Daoy (cell line): ENCODE data around the gene SCN9A. TPM values are rescaled to one million over a fixed set of nuclear protein-coding genes. Genes with fewer than 3 reads are reported as not detected.
"Not testable (repeated sequence)": the region's sequence is repeated elsewhere in the genome, so short reads cannot be mapped to it uniquely, and the experiment has no call there.

ENCODE experiments used
- DNase-seq: peaks from one replicate; pipeline ENCODE4 v3.0.0-alpha.2; 2015; ENCODE audit warnings: low read depth
- total RNA-seq: library from RNA; depleted of rRNA; stranded (reverse); fragments of >200 nt; shearing (Covaris generic); gene quantifications from 2 replicates; pipeline ENCODE4 v1.2.3, GENCODE V29; 2014; rRNA removed

Gene SCN9A
- 0.29 and 0.54 TPM in 2 replicates for total RNA-seq

DNA sequence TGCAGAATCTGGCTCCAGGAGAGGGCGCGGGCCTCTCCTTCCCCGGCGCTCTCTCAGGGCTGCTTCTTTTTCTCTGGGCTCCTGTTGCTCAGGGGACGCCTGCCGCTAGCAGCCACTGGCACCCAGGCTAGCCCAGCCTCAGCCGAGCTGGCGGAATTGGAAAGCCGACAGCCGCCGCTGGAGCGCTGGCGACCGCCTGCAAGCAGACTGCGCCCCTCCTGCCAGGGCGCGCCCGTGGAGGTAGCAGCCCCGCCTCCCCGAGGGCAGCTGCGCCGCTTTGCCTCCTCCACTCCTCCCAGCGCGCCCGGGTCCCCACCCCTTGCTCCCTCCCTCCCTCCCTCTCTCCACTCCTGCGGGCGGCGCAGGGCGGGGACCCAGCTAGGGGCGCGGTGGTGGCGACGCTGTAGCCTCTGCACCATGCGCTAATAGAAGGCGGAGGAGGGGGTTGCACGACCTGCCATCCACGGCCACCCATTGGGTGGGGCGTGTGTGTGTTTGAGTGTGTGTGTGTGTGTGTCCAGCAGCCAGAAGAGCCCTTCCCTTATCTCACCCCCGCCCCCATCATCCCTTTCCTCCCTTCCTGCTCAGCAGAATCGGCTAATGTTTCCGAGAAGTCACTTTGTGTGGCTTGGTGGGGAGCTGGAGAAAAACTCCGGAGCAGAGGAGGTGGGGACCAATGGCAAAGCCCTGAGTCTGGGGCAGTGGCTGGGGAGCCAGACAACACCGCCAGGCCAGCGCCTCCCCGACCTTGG is at the start of gene SCN9A:
SCN9A (minus strand) TSS at position 209 of the 752 bp plus-strand sequence. CDS start 64,188 bp downstream, outside the sequence.
- DNase-seq: peak; percentile 77

DNA sequence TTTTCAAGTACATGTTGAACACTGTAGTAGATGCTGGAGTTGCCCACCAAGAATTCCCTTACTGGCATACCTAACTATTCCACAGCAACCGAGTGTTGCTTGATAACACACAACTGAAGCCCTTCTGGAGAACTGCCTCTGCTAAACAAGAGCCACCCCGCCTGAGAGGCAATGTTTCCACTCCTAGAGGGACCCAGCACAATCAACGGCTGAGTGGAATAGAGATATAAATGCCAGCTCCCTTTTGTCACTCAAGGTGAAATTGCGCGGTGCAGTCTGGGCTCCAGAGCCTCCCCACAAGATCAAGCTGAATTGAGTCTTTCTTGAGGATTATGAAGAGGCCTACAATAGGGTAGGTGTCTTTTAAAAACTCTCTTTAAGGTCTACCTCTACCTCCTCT is 49.1 kb upstream of the SCN9A start:
- no peak for DNase-seq

DNA sequence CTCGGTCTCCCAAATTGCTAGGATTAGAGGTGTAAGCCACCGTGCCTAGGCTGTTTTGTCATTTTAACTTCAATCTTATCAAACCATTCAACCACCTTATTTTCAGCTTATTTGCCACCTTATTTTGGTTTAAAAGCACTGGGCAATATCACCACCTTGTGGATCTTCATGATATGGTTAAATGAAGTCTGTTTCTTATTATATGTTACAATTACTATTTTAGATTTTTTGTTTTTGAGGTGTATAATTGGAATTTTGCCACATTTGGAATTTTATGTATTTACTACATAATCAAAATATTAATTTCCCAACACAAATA is 43.8 kb upstream of the SCN9A start:
- peak; percentile 20 for DNase-seq

DNA sequence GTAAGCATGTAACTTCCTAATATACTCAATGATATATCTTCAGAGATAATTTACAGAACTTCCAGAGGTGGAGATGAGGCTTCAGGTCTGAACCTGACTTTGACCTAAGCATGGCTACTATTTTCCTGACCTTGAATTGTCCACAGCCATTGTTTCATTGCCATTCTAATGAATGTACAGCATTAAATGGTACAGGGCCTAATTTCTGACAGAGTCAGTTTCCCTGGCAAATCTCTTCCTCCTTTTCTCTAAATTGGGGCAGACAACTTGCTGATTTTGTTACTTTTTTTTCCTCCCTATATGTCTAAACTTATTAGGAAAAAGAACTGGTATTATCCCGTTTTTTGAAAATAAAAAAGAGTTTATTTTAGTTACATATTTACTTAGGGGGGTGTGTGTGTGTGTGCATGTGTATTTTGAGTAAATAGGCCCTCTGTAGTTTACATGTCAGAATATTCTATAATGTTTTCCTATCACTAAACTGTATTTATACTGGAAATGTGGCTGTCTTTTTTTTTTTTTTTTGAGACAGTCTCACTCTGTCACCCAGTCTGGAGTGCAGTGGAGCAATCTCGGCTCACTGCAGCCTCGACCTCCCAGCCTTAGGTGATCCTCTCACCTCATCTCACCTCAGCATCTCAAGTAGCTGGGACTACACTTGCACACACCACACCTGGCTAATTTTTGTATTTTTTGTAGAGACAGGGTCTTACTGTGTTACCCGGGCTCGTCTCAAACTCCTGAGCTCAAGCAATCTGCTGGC is 43.3 kb upstream of the SCN9A start:
- no peak for DNase-seq

DNA sequence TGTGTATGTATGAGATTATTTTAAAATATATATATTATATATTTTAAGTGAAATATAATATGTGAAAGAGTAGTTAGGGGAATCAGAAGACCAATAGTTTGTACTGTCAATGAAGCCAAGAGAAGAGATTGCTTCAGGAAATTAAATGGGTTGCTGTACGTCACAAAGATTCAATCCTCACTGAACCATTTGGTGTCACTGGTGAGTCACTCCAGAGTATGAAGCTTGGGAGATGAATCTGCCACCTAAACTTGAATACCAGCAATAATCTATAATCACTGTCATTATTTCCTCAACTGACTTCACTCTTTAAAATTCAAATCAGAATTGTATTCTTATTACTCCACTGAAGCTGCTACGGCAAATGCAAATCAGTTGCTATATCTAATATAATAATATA is 41.9 kb upstream of the SCN9A start:
- peak; percentile 21 for DNase-seq

DNA sequence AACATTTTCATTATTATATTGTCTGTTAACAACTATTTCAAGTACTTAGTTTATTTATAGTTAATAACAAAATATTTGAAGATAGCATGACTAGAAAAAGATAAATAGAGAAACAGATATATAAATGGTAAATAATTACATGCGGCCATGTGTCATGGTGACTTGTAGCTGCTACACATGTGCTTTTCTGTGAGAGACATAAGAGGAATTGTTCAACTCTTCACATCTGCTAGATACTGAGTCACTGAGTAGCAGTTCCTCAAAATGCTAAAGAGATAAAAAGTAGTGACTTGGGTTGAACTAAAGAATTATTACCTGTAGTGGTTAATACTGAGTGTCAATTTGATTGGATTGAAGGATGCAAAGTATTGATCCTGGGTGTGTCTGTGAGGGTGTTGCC is 37.5 kb upstream of the SCN9A start:
- DNase-seq: no peak

DNA sequence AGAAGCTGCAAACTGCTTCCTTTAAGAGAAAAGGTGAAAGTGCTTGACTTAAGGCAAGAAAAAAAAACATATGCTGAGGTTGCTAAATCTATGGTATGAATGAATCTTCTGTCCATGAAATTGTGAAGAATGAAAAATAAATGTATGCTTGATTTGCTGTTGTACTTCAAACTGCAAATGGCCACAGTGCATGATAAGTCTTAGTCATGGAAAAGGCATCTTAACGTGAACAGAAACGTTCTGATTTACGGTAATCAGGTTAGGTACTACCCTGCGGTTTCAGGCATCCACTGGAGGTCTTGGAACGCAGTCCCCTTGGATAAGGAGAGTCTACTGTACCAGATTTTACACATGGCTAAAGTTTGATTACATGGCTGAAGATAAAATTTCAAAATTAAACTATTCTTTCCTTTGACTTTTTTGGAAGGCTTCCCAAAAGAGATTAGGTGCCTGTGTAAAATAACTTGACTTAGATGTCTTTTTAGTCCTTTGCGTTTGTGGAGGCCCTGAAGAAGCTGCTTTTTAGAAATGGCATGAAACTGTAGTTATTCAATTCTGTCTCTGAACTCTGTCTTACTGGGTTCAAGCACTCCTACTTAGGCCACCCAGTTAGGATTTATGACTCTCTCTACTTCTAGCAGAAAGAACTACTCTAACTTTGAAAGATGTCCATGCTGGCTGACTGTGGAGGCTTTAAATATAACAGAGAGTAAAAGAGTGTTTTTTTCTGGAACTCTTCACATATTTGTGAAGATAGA is 35.9 kb upstream of the SCN9A start:
- peak; percentile 48 for DNase-seq

DNA sequence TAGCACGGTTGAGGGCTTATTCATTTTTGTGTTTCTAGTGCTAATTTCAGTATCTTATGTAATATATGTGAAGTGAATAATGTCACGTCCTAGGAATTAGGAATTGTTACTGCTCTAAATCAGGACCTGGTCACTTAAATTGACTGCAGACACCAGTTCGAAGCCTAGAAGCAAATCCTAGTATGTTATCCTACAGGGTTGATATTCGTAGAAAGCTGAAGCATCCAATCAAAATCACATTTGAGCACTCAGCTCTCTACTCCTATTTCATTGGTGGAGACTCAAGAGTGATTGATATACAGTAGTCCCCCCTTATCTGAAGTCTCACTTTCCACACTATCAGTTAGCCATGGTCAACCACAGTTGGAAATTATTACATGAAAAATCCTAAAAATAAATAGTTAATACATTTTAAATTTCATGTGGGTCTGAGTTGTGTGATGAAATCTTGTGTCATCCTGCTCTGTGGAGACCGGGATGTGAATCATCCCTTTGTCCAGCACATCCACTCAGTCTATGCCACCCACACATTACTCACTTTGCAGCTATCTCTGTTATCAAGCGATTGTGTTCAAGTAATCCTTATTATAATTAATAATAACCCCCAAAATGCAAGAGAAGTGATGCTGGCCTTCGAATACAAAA is 35.2 kb upstream of the SCN9A start:
- DNase-seq: peak; percentile 77

DNA sequence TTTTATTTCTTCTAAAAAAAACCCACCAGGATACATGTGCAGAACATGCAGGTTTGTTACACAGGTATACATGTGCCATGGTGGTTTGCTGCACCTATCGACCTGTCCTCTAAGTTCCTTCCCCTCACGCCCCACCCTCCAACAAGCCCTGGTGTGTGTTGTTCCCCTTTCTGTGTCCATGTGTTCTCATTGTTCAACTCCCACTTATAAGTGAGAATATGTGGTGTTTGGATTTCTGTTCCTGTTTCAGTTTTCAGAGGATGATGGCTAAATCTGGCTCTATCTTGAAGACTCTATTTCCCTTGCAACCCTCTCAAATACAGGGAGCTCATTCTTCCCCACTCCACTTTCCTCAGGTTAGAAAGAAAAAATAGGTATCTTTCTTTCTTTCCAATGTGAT is 32.0 kb upstream of the SCN9A start:
- DNase-seq: not testable (repeated sequence)

DNA sequence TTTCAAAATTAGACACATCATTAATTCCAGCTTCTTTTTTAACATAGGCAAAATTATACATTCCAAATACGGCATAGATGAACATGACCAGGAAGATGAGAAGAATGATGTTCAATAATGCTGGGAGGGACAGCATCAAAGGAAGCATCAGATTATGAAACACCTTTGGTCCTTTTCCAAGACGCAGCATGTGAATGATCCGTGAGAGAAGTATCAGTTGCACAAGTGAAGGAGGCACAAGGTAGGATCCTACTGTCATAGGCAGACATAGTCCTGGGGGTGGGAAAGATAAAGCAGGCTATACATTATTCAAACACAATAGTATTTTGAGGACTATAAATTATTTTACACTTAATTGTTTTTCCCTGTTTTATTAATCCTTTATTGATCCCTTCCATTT is 30.6 kb upstream of the SCN9A start:
- DNase-seq: no peak

DNA sequence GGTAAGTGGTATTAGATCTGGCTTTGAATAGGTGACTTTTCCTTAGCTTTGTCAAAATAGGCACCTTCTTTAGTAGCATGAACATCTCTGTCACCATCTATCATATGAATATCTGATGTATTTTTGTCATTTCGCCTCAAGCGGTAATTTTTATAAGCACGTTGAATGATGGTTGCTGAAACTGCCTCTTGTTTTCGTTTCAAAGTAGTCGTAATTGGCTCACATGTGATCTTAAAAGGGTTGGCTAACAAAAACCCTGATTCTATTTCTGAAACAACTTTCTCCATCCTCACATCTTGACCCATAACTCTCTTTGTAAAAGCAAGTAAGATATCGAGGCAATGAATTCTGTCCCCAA is 29.8 kb upstream of the SCN9A start:
- DNase-seq: no peak

DNA sequence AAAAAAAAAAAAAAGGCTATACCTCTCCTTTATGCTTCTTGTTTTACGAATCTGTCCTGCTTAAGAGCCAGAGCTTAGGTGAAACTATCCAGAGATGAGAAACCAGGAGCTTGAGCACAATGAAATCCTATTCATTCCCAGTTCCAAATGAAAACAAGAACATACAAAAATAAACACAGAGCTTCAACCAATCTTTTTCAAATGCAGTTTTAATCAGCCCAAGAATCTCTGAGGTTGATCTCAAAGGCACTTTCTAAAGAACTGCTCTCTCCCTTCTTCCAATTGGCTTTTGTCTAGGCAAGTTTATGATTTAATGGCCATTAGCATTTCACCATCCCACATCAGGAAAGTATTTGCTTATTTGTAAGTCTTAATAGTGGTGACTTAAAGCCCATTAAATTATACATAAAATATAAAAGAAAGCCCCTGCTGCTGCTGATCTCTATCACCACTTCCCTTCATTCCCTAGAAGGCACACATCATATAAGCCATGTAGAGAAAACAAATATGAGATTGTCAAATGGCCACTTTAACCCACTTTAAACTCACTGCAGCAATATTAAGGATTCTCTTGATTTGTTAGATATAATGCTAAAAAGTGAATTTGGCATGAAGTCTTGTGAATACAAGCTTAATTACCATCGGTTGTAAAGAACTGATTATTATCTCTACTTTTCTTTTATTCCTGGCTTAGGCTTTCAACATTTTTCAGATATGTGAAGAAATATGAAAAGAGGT is 29.3 kb upstream of the SCN9A start:
- DNase-seq: no peak

DNA sequence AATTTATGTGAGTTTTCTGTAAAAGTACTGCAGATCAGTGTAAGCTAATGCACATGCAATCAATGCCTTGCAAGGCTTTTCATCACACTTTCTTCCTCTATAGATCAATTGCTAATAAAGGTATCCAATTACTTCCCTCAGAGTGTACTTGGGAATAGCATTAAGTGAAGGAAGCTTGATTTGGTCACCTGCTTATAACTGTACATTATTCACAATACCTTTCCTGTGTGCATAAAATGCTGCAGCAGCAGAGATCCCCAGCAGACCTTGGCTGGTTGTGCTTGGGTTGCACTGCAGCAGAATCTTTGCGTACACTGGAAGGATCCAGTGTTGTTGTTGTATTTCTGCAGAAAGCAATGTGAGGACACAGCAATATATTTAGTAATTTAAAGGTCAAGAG is 18.5 kb upstream of the SCN9A start:
- DNase-seq: no peak

DNA sequence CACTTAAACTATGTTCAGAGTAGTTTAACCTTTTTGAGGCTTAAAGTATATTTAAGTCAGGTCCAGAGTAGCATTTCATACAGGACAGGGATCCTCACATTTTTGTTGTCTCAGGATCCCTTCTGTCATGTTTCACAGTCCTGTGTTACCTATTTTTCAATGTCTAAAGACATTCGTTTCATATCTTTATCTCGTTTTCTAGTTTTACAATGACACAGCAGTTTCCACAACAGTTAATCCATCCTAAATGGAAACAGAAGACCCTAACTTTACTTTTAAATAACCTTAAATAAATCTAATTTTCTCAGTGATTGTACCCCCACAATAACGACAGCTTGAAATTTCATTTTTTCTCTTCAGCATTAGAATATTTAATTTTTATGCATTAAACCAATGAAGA is 17.3 kb upstream of the SCN9A start:
- DNase-seq: no peak

DNA sequence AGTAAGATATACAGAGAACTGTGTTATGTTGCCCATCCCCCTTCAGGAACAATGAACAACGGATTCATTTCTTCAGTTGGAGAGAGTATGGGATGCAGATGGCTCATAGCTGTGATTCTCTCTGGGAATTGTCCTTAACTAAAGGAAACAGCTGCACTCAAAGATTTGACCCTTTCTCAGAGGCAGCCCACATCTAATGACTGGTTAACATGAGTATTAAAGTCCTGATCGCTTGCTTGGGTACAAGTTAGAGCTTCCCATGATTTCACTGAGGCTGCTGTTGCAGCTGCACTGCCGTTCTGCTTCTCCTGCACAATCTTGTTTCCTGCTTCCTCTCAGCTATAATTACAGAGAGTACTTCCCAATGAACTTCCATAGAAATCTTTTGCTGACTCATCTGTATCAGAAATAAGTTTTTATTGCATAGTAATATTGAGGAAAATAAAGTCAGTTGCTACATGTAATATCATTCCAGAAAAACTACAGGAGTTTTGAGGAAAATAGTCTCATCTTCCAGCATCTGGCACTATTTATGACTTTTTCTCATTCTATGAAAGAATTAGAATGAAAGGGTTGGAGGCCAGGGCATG is 12.8 kb upstream of the SCN9A start:
- DNase-seq: no peak

DNA sequence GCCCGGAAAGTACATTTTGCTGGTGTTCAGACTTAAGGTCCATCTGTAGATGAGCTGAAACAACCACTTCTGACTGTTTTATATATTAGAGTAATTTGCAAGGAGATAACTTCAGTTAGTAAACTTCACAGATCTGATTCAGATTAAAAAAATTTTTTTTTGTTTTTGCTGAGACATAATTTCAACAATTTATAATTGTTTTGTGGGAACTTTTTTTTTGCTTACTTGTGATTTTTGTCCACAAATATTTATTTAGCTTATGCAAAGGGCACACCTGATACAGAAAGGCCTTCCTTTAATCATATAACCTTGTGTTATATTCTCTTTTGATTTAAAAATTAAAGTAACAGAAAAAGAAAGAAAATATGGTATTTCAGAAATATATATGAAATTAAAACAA is 9.6 kb upstream of the SCN9A start:
- DNase-seq: no peak

DNA sequence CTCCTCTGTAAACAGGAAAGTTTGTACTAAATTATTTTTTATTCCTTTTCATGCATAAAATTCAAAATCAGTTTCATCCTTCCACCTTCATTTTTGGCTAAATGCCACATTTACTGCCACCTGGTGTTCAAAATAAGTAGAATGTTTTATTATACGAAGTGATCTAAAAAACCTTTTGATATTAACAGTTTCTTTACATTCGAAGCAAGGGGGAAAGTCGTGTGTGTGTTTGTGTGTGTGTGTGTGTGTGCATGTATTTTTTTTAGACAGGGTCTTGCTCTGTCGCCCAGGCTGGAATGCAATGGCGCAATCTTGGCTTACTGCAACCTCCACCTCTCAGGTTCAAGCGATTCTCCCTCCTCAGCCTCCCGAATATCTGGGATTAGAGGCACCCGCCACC is 9.0 kb upstream of the SCN9A start:
- peak; percentile 9 for DNase-seq

DNA sequence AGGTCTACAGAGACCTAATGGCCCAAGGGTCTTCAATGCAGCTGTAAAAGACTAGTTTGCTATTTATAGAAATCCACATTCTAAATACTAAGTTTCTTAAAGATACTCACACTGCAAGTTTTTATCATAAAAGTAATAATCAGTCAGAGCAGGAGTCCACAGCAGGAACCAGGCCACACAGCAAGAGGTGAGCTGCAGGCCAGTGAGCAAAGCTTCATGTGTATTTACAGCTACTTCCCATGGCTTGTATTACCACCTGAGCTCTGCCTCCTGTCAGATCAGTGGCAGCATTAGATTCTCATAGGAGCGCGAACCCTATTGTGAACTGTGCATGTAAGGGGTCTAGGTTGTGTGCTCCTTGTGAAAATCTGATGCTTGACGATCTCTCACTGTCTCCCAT is 6.7 kb upstream of the SCN9A start:
- no peak for DNase-seq

DNA sequence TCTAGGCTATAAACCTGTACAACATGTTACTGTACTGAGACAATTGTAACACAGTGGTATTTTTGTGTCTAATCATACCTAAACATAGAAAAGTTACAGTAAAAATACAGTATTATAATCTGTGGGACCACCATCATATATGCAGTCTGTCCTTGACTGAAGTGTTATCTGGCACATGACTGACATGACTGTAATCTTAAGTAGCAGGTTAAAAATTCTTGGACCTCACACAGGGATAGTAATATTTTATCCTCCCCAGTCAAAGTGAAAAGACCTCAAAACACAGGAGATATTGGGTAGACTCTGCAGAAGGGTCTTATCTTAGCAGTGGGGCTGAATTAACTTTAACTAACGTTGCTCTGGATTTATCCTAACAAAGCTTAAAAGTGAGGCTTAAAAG is 4.9 kb upstream of the SCN9A start:
- no peak for DNase-seq

DNA sequence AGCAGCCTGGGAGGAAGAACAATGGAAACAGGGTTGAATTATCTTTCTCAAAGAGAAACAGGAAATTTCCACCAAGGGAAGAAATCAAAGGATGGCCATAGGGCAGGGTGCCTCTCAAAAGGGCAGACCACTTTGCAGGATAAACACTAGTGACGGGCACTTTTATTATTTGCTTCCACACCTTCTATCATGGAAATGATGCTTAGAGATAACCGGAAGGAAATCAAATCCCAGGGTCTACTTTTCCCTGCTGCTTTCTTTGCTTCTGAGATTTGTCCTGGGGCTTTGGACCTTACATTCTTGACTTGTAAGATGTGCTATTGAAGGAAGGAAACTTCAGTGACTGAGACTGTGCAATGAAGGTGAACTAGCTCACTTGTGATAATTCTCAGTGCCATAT is 1.1 kb upstream of the SCN9A start:
- no peak for DNase-seq

DNA sequence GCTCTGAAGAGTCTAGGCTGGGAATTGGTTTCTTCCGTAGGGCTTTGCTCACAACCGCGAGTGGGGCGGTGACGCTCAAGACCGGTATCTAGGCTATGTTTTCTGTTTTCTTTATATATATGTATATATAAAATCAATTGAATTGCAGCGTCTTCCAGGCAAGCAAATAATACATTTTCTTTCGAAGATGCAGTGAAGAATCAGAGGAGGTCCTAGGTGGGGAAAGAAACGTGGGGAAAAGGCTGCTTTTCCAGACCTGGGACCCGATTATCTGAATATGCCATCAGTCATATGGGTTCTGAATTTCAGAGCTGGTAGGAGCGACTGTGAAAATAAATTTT is 714 bp upstream of the SCN9A start:
- no peak for DNase-seq
